Liver (tissue), 9 donors: ENCODE results near the gene OR10A3. TPM values are rescaled to one million over a fixed set of nuclear protein-coding genes. Genes with fewer than 3 reads are reported as not detected.

Source experiments
- DNase-seq: peaks from one replicate; pipeline ENCODE4 v3.0.0-alpha.2; 2017; ENCODE audit warnings: low spot score
- H3K27ac ChIP-seq, 2 donors: one replicate each; pipeline ENCODE4 v1.7.0; 2013; ENCODE audit warnings: inconsistent platforms in 2 of 2, low read length in 2 of 2, control low read depth in 1 of 2, low read depth in 1 of 2, mild to moderate bottlenecking in 1 of 2
- H3K27me3 ChIP-seq, 4 donors: one replicate each; pipeline versions ENCODE4 v1.6.1 to v1.7.0; 2013; ENCODE audit warnings: low read length in 3 of 4, inconsistent platforms in 1 of 4, mild to moderate bottlenecking in 1 of 4, moderate library complexity in 1 of 4; ENCODE audit not compliant: control insufficient read depth in 4 of 4, insufficient read depth in 4 of 4
- H3K36me3 ChIP-seq, 4 donors: one replicate each; pipeline versions ENCODE4 v1.6.1 to v1.7.0; 2013; ENCODE audit warnings: low read length in 3 of 4, mild to moderate bottlenecking in 3 of 4, low read depth in 1 of 4, moderate library complexity in 1 of 4; ENCODE audit not compliant: control insufficient read depth in 4 of 4, insufficient read depth in 3 of 4
- H3K4me1 ChIP-seq, 4 donors: one replicate each; pipeline versions ENCODE4 v1.6.1 to v1.7.0; 2013; ENCODE audit warnings: low read length in 3 of 4, mild to moderate bottlenecking in 3 of 4, moderate library complexity in 1 of 4; ENCODE audit not compliant: control insufficient read depth in 4 of 4, insufficient read depth in 4 of 4
- H3K4me3 ChIP-seq, 3 donors: one replicate each; pipeline versions ENCODE4 v1.6.1 to v1.7.0; 2013; ENCODE audit warnings: low read length in 3 of 3, control low read depth in 1 of 3, low read depth in 1 of 3, mild to moderate bottlenecking in 1 of 3
- H3K9ac ChIP-seq, 2 donors: one replicate each; pipeline ENCODE4 v1.7.0; 2013; ENCODE audit warnings: low read length in 2 of 2, mild to moderate bottlenecking in 2 of 2, moderate library complexity in 2 of 2, control low read depth in 1 of 2, low read depth in 1 of 2
- H3K9me3 ChIP-seq, 4 donors: one replicate each; pipeline versions ENCODE4 v1.6.1 to v1.7.0; 2013; ENCODE audit warnings: low read length in 3 of 4; ENCODE audit not compliant: control insufficient read depth in 4 of 4
- EGR1 ChIP-seq, 2 donors: IDR thresholded peaks; 2 replicates each; pipeline ENCODE4 v1.6.1; 2016 to 2018; ENCODE audit warnings: antibody characterized with exemption in 2 of 2, low read depth in 2 of 2
- FOXA1 ChIP-seq: IDR thresholded peaks from 2 replicates; pipeline ENCODE4 v1.6.1; 2016; ENCODE audit warnings: antibody characterized with exemption
- FOXA2 ChIP-seq: IDR thresholded peaks from 2 replicates; pipeline ENCODE4 v1.6.1; 2016; ENCODE audit warnings: antibody characterized with exemption
- GABPA ChIP-seq, 2 donors: IDR thresholded peaks in 1 of 2; conservative IDR thresholded peaks in 1 of 2; 2 replicates each; pipeline ENCODE4 v1.6.1; 2016; ENCODE audit warnings: antibody characterized with exemption in 2 of 2, mild to moderate bottlenecking in 1 of 2, moderate library complexity in 1 of 2
- HNF4A ChIP-seq, 2 donors: conservative IDR thresholded peaks; 2 replicates each; pipeline ENCODE4 v1.6.1; 2016; ENCODE audit warnings: antibody characterized with exemption in 2 of 2, mild to moderate bottlenecking in 2 of 2
- HNF4G ChIP-seq: IDR thresholded peaks from 2 replicates; pipeline ENCODE4 v1.6.1; 2016; ENCODE audit warnings: antibody characterized with exemption
- JUND ChIP-seq, 2 donors: IDR thresholded peaks; 2 replicates each; pipeline ENCODE4 v1.6.1; 2016; ENCODE audit warnings: antibody characterized with exemption in 2 of 2
- NR2F2 ChIP-seq: IDR thresholded peaks from 2 replicates; pipeline ENCODE4 v1.6.1; 2016; ENCODE audit warnings: antibody characterized with exemption
- RAD21 ChIP-seq, 2 donors: IDR thresholded peaks; 2 replicates each; pipeline ENCODE4 v1.6.1; 2016; ENCODE audit warnings: antibody characterized with exemption in 2 of 2, mild to moderate bottlenecking in 2 of 2
- RXRA ChIP-seq, 2 donors: IDR thresholded peaks; 2 replicates each; pipeline ENCODE4 v1.6.1; 2017 to 2018; ENCODE audit warnings: antibody characterized with exemption in 2 of 2, mild to moderate bottlenecking in 1 of 2
- SP1 ChIP-seq: IDR thresholded peaks from 2 replicates; pipeline ENCODE4 v1.6.1; 2018; ENCODE audit warnings: antibody characterized with exemption, mild to moderate bottlenecking
- TAF1 ChIP-seq: conservative IDR thresholded peaks from 2 replicates; pipeline ENCODE4 v1.6.1; 2016; ENCODE audit warnings: antibody characterized with exemption, mild to moderate bottlenecking
- YY1 ChIP-seq: IDR thresholded peaks from 2 replicates; pipeline ENCODE4 v1.6.1; 2016; ENCODE audit warnings: antibody characterized with exemption, mild to moderate bottlenecking
- WGBS: extraction: QIAGEN DNeasy Blood & Tissue Kit; methylation state at CpG from one replicate; pipeline ENCODE4 v1.1.7; 2013; 5-methylcytosine and 5-hydroxymethylcytosine counted together
- polyA plus RNA-seq, 2 donors: library from polyadenylated mRNA; stranded (reverse) in 1 of 2; unstranded in 1 of 2; fragments of 200-250 nt in 1 of 2; fragments of >200 nt in 1 of 2; fragmentation: Nextera tagmentation in 1 of 2; extraction: Ambion mirVana in 1 of 2; gene quantifications; one replicate each; pipeline versions ENCODE4 v1.2.1 to v1.2.3, GENCODE V29; 2013 to 2015
- total RNA-seq, 2 donors: library from RNA; depleted of rRNA; stranded (reverse); fragments of >200 nt; gene quantifications; one replicate each; pipeline ENCODE4 v1.2.3, GENCODE V29; 2014
- TF ChIP-seq, protein P1 (sequence below): IDR thresholded peaks from 2 replicates; pipeline ENCODE4 v1.6.1; 2016; ENCODE audit warnings: antibody characterized with exemption
- TF ChIP-seq, protein P2 (sequence below): IDR thresholded peaks from 2 replicates; pipeline ENCODE4 v1.6.1; 2016; ENCODE audit warnings: antibody characterized with exemption
- TF ChIP-seq, protein P3 (sequence below): IDR thresholded peaks from 2 replicates; pipeline ENCODE4 v1.6.1; 2016; ENCODE audit warnings: antibody characterized with exemption, mild to moderate bottlenecking
- TF ChIP-seq, protein P4 (sequence below): fragments of 150-350 bp; IDR thresholded peaks from 2 replicates; pipeline ENCODE4 v1.5.1; 2017; ENCODE audit warnings: improper control_type of control experiment, low read depth, low read length; ENCODE audit not compliant: missing input control
- TF ChIP-seq, protein P5 (sequence below): IDR thresholded peaks from 2 replicates; pipeline ENCODE4 v1.6.1; 2016; ENCODE audit warnings: antibody characterized with exemption
- donor health status: healthy.
- donor health status: healthy.
- donor health status: healthy.
- donor health status: healthy.
- donor health status: healthy.

The OR10A3 gene
- total and polyA plus RNA-seq, 4 donors, result not detected

DNA sequence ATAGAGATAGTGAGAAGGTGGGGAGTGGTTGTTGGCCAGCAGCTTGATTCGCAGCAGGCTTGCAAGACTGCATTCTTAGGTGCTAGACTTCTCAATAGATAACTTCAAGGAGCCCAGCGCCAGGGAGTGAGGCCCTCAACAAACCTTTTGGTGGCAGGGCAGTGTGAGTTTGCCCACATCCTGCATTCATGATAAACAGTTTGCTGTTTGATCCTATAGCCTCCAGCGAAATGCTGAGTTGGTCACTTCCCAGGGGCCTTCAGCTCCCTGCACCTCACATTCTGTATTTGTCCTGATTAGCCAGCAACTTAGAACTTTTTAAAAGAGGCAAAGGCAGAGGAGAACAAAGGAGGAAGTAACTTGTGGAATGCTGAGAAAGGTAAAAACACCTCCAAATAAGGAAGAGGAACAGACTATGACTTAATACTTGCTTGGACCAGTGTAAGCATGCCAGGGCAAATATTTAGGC is 35.5 kb downstream of the OR10A3 start:
- no peak overlapping the region for H3K9ac ChIP-seq
- no peak for TF ChIP-seq TAF1
- TF ChIP-seq EGR1 (IDR thresholded peaks at IDR 0.05; ENCODE audit: low read depth in 2 of 2), result no peak
- no peak for TF ChIP-seq YY1
- TF ChIP-seq NR2F2, result no peak
- no peak for TF ChIP-seq RXRA (IDR thresholded peaks at IDR 0.05)
- no peak for TF ChIP-seq JUND (IDR thresholded peaks at IDR 0.05)
- no peak for TF ChIP-seq FOXA2
- TF ChIP-seq, protein P1, sequence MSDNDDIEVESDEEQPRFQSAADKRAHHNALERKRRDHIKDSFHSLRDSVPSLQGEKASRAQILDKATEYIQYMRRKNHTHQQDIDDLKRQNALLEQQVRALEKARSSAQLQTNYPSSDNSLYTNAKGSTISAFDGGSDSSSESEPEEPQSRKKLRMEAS, result no peak
- no peak for TF ChIP-seq FOXA1
- TF ChIP-seq, protein P2, sequence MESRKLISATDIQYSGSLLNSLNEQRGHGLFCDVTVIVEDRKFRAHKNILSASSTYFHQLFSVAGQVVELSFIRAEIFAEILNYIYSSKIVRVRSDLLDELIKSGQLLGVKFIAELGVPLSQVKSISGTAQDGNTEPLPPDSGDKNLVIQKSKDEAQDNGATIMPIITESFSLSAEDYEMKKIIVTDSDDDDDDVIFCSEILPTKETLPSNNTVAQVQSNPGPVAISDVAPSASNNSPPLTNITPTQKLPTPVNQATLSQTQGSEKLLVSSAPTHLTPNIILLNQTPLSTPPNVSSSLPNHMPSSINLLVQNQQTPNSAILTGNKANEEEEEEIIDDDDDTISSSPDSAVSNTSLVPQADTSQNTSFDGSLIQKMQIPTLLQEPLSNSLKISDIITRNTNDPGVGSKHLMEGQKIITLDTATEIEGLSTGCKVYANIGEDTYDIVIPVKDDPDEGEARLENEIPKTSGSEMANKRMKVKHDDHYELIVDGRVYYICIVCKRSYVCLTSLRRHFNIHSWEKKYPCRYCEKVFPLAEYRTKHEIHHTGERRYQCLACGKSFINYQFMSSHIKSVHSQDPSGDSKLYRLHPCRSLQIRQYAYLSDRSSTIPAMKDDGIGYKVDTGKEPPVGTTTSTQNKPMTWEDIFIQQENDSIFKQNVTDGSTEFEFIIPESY, result no peak
- TF ChIP-seq, protein P3, sequence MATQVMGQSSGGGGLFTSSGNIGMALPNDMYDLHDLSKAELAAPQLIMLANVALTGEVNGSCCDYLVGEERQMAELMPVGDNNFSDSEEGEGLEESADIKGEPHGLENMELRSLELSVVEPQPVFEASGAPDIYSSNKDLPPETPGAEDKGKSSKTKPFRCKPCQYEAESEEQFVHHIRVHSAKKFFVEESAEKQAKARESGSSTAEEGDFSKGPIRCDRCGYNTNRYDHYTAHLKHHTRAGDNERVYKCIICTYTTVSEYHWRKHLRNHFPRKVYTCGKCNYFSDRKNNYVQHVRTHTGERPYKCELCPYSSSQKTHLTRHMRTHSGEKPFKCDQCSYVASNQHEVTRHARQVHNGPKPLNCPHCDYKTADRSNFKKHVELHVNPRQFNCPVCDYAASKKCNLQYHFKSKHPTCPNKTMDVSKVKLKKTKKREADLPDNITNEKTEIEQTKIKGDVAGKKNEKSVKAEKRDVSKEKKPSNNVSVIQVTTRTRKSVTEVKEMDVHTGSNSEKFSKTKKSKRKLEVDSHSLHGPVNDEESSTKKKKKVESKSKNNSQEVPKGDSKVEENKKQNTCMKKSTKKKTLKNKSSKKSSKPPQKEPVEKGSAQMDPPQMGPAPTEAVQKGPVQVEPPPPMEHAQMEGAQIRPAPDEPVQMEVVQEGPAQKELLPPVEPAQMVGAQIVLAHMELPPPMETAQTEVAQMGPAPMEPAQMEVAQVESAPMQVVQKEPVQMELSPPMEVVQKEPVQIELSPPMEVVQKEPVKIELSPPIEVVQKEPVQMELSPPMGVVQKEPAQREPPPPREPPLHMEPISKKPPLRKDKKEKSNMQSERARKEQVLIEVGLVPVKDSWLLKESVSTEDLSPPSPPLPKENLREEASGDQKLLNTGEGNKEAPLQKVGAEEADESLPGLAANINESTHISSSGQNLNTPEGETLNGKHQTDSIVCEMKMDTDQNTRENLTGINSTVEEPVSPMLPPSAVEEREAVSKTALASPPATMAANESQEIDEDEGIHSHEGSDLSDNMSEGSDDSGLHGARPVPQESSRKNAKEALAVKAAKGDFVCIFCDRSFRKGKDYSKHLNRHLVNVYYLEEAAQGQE, result no peak
- no peak for TF ChIP-seq HNF4A (conservative IDR thresholded peaks at IDR 0.05)
- TF ChIP-seq SP1, result no peak
- TF ChIP-seq RAD21 (IDR thresholded peaks at IDR 0.05), result no peak
- TF ChIP-seq HNF4G, result no peak
- TF ChIP-seq, protein P4, sequence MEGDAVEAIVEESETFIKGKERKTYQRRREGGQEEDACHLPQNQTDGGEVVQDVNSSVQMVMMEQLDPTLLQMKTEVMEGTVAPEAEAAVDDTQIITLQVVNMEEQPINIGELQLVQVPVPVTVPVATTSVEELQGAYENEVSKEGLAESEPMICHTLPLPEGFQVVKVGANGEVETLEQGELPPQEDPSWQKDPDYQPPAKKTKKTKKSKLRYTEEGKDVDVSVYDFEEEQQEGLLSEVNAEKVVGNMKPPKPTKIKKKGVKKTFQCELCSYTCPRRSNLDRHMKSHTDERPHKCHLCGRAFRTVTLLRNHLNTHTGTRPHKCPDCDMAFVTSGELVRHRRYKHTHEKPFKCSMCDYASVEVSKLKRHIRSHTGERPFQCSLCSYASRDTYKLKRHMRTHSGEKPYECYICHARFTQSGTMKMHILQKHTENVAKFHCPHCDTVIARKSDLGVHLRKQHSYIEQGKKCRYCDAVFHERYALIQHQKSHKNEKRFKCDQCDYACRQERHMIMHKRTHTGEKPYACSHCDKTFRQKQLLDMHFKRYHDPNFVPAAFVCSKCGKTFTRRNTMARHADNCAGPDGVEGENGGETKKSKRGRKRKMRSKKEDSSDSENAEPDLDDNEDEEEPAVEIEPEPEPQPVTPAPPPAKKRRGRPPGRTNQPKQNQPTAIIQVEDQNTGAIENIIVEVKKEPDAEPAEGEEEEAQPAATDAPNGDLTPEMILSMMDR, result no peak
- TF ChIP-seq GABPA (IDR thresholded peaks at IDR 0.05 in 1 of 2, conservative IDR thresholded peaks at IDR 0.05 in 1 of 2), result no peak
- TF ChIP-seq, protein P5, sequence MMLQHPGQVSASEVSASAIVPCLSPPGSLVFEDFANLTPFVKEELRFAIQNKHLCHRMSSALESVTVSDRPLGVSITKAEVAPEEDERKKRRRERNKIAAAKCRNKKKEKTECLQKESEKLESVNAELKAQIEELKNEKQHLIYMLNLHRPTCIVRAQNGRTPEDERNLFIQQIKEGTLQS, result no peak
- peaks cover 0 to under 1% (median under 1%) of the 10 kb centered on the region in 4 donors for H3K4me1 ChIP-seq
- no peak overlapping the region for H3K27ac ChIP-seq
- H3K9me3 ChIP-seq, result no peaks in the 10 kb centered on the region
- no peaks in the 10 kb centered on the region for H3K27me3 ChIP-seq
- WGBS, result 57% methylated on average over 3 of the region's 3 CpGs
- DNase-seq, result no peak
- H3K36me3 ChIP-seq, result no peaks in the 10 kb centered on the region
- H3K4me3 ChIP-seq, result no peak overlapping the region
